Colon (tissue), 2 donors: ENCODE data around the gene MCF2L.
"Not testable (repeated sequence)": the region's sequence is repeated elsewhere in the genome, so short reads cannot be mapped to it uniquely, and the experiment has no call there.

Experiments
- FAIRE-seq: peaks from 2 replicates; lab custom pipeline; 2012; peaks lifted over from hg19 to GRCh38; lab: Jason Lieb, UNC
- donor health status: control.
- donor health status: control.

The MCF2L gene

GRCh38 chr13:113050734-113051431 is 81.9 kb downstream of the MCF2L start:
- FAIRE-seq, result no peak

GRCh38 chr13:113051641-113052040 is 82.6 kb downstream of the MCF2L start:
- FAIRE-seq, result no peak

- FAIRE-seq, result no peak
Observed at GRCh38 chr13:113052206-113052605, 83.2 kb downstream of the MCF2L start.

- FAIRE-seq, result no peak
Observed at GRCh38 chr13:113052971-113053370, 84.0 kb downstream of the MCF2L start.

- FAIRE-seq, result no peak
Observed at GRCh38 chr13:113053376-113053775, 84.4 kb downstream of the MCF2L start.

DNA sequence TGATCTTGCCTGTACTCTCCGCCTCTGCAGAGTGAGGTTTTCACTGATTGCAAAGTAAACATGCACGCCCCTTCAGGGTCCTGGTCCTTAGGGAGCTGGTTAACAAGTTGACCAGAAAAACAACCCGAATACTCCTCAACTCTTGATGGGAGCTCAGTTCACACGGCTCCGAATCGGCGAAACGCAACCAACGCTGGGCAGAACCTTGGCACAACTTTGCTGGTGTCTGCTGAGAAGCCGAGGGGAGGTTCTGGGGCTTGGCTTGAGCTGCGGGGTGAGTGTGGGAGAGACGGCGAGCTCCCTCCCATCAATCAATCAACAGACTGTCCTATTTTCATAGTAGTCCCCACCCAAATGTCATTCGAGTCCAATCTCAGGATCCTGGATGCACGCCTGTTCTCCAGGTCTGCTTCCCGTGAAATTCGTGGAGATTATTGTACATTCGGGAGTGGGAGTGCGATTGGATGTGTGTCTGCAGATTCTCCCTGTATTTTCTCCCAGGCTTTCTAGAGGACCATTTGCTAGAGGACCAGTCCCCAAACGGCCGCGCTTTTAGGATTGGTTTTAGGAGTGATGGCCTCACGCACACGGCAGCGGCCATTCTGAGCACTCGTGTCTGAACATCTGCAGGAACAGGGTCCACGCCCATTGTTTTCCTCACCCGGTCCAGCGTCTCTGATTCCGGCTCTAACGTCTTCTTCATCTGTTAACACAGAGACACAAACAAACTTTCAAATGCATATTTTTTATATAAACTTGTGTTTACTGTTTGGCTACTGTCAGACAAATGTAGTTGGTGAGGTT is 85.0 kb downstream of the MCF2L start:
- FAIRE-seq, result no peak

DNA sequence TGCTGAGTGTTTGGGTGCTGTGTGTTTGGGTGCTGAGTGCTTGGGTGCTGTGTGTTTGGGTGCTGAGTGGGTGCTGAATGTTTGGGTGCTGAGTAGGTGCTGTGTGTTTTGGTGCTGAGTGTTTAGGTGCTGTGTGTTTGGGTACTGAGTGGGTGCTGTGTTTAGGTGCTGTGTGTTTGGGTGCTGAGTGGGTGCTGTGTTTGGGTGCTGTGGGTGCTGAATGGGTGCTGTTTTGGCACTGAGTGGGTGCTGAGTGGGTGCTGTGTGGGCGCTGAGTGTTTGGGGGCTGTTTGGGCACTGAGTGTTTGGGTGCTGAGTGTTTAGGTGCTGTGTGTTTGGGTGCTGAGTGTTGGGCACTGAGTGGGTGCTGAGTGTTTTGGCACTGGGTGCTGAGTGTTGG is 88.1 kb downstream of the MCF2L start:
- FAIRE-seq, result no peak

DNA sequence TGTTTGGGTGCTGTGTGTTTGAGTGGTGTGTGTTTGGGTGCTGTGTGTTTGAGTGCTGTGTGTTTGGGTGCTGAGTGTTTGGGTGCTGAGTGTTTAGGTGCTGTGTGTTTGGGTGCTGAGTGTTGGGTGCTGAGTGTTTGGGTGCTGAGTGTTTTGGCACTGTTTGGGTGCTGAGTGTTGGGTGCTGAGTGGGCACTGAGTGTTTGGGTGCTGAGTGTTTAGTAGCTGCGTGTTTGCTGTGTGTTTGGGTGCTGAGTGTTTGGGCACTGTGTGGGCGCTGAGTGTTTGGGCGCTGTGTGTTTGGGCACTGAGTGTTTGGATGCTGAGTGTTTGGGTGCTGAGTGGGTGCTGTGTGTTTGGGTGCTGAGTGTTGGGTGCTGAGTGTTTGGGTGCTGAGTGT is 88.5 kb downstream of the MCF2L start:
- FAIRE-seq, result not testable (repeated sequence)

- FAIRE-seq, result no peak
Observed at GRCh38 chr13:113058129-113058987, 89.3 kb downstream of the MCF2L start.

DNA sequence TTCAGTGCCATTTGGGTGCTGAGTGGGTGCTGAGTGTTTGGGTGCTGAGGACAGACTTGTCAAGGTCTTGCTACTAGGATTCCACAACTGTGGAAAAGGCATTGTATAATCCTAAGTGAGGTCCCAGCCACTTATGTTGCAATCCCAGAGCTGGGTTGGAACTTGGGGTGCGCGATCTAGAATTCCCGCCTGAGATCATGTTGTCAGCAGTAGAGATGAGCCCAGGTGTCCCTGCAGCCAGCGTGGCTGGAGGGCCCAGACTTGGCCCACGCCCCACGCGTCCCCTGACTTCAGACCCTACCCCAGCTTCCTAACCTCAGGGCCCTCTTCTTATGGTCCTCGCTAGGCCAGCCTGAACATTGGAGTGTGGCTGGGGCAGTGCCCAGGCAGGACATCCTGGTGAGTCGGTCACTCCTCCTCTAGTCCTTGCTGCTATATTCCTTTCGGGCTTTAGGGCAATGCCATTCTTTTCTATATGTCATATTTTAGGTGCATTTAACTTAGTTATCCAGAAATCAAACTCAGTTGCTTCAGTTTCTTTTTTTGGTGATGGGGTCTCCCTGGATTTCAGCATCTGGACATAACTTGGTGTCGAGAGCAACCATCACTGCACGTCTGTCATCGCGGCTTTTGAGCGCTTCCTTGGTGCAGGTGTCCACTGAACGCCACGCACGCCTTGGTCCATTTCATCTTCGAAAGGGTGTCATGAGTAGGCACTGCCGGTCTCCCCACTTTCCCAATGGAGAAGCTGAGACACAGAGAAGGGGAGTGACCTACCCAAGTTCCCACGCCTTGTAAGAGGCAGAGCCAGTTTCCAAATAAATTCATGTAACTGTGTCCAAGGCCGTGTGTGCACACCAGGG is 90.2 kb downstream of the MCF2L start:
- FAIRE-seq, result no peak

DNA sequence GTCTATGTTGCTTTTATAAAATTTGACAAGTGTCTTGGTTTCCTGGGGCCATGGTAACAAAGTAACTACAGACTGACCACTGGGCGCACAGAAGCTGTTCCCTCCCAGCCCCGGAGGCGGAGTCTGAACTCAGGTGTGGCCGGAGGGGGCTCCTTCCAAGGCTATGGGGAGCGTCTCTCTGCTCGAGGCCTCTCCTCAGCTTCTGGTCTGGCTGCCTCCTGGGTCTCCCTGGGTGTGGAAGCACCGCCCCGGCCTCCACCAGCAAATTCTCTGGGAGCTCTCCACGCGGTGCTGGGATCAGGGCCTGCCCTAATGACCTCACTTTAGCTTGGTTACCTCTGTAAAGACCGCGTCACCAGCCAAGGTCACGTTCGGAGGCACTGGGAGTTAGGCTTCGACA is 90.9 kb downstream of the MCF2L start:
- FAIRE-seq, result no peak

GRCh38 chr13:113060557-113061270 is 91.7 kb downstream of the MCF2L start:
- no peak for FAIRE-seq

GRCh38 chr13:113061271-113061625 is 92.2 kb downstream of the MCF2L start:
- FAIRE-seq, result no peak

GRCh38 chr13:113061796-113062425 is 92.9 kb downstream of the MCF2L start:
- FAIRE-seq, result no peak

DNA sequence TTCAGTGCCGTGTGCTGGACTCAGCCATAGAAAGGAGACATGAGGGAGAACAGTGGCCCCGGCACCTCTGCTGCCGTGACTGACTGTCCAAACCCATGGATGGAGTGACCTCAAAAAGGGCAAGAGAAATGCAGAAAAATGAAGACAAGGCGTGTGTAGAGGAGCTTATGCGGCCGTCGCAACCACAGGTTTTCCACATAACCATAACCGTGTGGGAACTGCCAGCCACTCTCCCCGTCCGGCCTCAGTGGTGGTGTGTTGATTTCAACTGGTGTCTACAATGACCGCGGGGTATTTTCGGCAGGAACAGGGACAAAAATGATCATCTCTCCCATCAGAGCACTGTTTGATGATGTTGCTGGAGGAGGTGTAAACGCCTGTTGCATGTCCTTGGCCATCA is 93.7 kb downstream of the MCF2L start:
- FAIRE-seq, result no peak

DNA sequence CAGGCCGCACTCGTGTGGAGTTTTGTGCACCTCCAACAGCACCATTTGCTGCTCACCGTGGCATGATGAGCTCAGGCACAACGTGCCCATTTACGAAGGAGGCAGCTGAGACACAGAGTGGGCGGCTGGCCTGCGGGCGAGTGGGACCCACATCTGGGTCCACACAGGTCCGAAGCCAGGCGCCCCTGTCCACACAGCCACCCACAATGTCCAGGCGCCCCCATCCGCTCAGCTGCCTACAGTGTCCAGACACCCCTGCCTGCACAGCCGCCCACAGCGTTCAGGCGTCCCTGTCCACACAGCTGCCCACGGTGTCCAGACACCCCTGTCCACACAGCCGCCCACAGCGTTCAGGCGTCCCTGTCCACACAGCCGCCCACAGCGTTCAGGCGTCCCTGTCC is 94.1 kb downstream of the MCF2L start:
- FAIRE-seq, result no peak

- FAIRE-seq, result no peak
Observed at GRCh38 chr13:113064000-113064533, 95.1 kb downstream of the MCF2L start.

DNA sequence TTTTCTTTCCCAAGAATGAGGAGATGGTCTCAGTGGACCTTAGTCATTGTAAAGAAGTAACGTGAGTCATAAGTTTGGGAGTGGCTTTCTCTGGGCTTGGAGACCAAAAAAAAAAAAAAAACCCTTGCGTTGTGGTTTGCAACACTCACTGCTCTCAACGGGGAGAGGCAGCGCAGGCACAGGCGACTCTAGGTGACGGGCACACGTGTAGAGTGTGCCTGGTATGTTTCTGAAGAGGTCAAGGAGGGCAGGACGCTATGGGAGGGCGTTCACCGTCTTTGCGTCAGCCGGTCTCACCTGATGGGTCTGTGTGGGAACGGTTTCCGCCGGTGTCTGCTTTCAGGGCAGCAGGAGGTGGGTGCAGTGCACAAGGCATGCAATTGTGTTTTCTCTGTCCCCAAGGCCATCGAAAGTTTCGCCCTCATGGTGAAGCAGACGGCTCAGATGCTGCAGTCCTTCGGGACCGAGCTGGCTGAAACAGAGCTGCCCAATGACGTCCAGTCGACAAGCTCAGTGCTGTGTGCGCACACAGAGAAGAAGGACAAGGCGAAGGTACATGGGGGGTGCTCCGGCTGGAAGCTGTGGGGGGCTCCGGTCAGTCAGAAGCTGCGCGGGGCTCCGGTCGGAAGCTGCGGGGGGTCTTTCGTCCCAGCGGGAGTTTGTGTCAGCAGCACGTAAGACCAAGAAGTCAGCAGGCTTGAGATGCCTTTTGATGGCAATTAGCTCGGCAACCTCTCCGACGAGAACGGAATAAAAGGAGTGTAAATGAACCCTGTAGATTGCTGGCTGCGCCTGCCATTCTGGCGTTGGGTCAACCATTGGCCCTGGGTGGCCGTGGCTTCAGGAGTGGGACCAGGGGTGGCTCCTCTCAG is 95.8 kb downstream of the MCF2L start:
- FAIRE-seq, result no peak

GRCh38 chr13:113065406-113066141 is 96.6 kb downstream of the MCF2L start:
- no peak for FAIRE-seq
